ENCODE results near the gene LRTM2.

- TF ChIP-seq CTCF (IDR thresholded peaks at IDR 0.05), result no peak
- no peak for TF ChIP-seq TCF7L2 (IDR thresholded peaks at IDR 0.05; ENCODE audit: low read depth, low read length)
Observed at GRCh38 chr12:1884651-1885050, 64.3 kb downstream of the LRTM2 start.
